GM12878 (cell line): ENCODE data around the gene MXI1. TPM values are rescaled to one million over a fixed set of nuclear protein-coding genes. Genes with fewer than 3 reads are reported as not detected.

ENCODE experiments used
- CEBPB ChIP-seq, 2 experiments: fragments of 150-350 bp in 1 of 2; IDR thresholded peaks; 2 replicates each; pipeline ENCODE4 v1.6.1; 2012 to 2014; ENCODE audit warnings: low read depth in 2 of 2, low read length in 2 of 2, borderline replicate concordance in 1 of 2, inconsistent platforms in 1 of 2
- CREB1 ChIP-seq: IDR thresholded peaks from 2 replicates; pipeline ENCODE4 v1.6.1; 2012; ENCODE audit warnings: low read depth, mild to moderate bottlenecking, inconsistent platforms
- EGR1 ChIP-seq, 2 experiments: IDR thresholded peaks; 1 replicate in 1 of 2; 2 replicates in 1 of 2; pipeline ENCODE4 v1.6.1; 2011 to 2012; ENCODE audit warnings: low read depth in 2 of 2, low read length in 2 of 2, borderline replicate concordance in 1 of 2, mild to moderate bottlenecking in 1 of 2, moderate library complexity in 1 of 2
- FOS ChIP-seq: IDR thresholded peaks from 3 replicates; pipeline ENCODE4 v1.6.1; 2011; ENCODE audit warnings: borderline replicate concordance; ENCODE audit not compliant: insufficient read length; ENCODE audit errors: extremely low read depth
- HCFC1 ChIP-seq: fragments of 150-350 bp; IDR thresholded peaks from 2 replicates; pipeline ENCODE4 v1.6.1; 2014; ENCODE audit warnings: low read length
- IKZF1 ChIP-seq: fragments of 450-650 bp; conservative IDR thresholded peaks from 2 replicates; pipeline ENCODE4 v1.6.1; 2017; ENCODE audit warnings: antibody characterized with exemption, mild to moderate bottlenecking
- JUND ChIP-seq: IDR thresholded peaks from 2 replicates; pipeline ENCODE4 v1.6.1; 2012; ENCODE audit warnings: low read depth, mild to moderate bottlenecking, low read length, improper control_type of control experiment, moderate library complexity
- MTA3 ChIP-seq: IDR thresholded peaks from 2 replicates; pipeline ENCODE4 v1.6.1; 2012; ENCODE audit warnings: low read length, inconsistent platforms, borderline replicate concordance
- MYC ChIP-seq: IDR thresholded peaks from 2 replicates; pipeline ENCODE4 v1.6.1; 2011; ENCODE audit warnings: mild to moderate bottlenecking, low read length, moderate library complexity, inconsistent platforms; ENCODE audit not compliant: insufficient read depth, insufficient replicate concordance, insufficient read length, severe bottlenecking
- NBN ChIP-seq: fragments of 450-650 bp; IDR thresholded peaks from 2 replicates; pipeline ENCODE4 v1.6.1; 2016
- SUPT20H ChIP-seq: IDR thresholded peaks from 2 replicates; pipeline ENCODE4 v1.6.1; 2011; ENCODE audit warnings: low read depth, mild to moderate bottlenecking, low read length, moderate library complexity, borderline replicate concordance; ENCODE audit not compliant: control insufficient read depth
- ZNF274 ChIP-seq: IDR thresholded peaks from one replicate; pipeline ENCODE4 v1.8.0; 2011; ENCODE audit not compliant: insufficient read length, insufficient read depth
- polyA plus RNA-seq, 11 experiments: library from polyadenylated mRNA; depleted of rRNA in 4 of 11; unstranded in 6 of 11; stranded (reverse) in 5 of 11; fragments of >200 nt; fragmentation: Nextera tagmentation in 4 of 11; fragmentation: Illumina TruSeq in 1 of 11; extraction: Ambion mirVana in 4 of 11; extraction: Trizol in 1 of 11; gene quantifications; 1 replicate in 1 of 11; 2 replicates in 10 of 11; pipeline versions ENCODE4 v1.2.1 to v1.2.3, GENCODE V29; 2011 to 2016; ENCODE audit warnings: inconsistent platforms in 2 of 11, missing spikeins in 2 of 11, low read depth in 1 of 11
- total RNA-seq, 4 experiments: library from RNA; depleted of rRNA in 3 of 4; stranded (reverse); fragments of >200 nt in 3 of 4; fragmentation: Illumina TruSeq in 1 of 4; extraction: Trizol in 1 of 4; gene quantifications; 2 replicates each; pipeline versions ENCODE4 v1.2.1 to v1.2.3, GENCODE V29; 2013 to 2021
- TF ChIP-seq, protein P1 (sequence below): fragments of 450-650 bp; IDR thresholded peaks from 2 replicates; pipeline ENCODE4 v1.6.1; 2017; ENCODE audit warnings: antibody characterized with exemption, mild to moderate bottlenecking, moderate library complexity
- TF ChIP-seq, protein P2 (sequence below): IDR thresholded peaks from 2 replicates; pipeline ENCODE4 v1.6.1; 2012; ENCODE audit warnings: mild to moderate bottlenecking, low read depth, low read length
- TF ChIP-seq, protein P3 (sequence below): fragments of 450-650 bp; IDR thresholded peaks from 2 replicates; pipeline ENCODE4 v1.6.1; 2016; ENCODE audit warnings: mild to moderate bottlenecking, moderate library complexity, borderline replicate concordance

The MXI1 gene
- total and polyA plus RNA-seq, 10 of the 15 experiments (the other 5 are each of a cell fraction or from before 2014, with no cell fraction given), result 0.23 to 8.0 (median 0.41) TPM

DNA sequence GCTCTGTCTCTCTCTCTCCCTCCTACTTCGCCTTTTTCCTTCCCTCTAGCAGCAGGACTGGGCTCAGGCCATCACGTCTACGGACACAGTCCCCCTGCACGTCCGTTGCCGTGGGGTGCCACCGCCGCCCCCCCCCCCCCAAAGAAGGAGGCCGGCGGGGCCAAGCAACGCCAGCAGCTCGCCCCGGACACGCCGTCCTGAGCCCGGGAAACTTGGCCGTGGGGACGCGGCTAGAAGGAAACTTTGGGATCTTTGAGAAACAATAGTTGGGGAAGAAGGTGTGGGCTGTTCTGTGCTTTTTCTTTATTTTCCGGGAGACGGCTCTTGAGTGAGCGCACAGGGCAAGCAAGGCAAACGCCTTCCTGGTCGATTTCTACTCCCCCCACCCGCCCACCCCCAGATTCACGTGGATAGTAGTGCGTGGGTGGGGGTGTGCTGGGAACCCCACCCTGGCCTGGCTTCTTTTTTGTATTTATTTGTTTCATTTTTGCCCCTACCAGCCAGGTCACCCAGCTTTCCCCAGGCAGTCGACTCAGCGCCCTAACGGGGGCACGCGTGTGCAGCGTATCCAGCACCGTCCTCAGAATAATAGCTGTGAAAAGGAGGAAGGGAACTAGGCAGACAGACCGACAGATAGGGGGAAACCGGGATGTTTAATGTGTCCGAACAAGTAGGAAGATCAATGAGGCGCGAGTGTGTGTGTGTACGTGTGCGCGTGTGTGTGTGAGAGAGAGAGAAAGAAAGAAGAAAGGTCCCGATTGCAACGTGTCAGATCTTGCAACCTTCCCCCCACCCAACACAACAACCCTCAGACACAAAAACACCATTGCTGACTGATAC, 1.4 kb downstream of the MXI1 start (continued):
- TF ChIP-seq, protein P1, sequence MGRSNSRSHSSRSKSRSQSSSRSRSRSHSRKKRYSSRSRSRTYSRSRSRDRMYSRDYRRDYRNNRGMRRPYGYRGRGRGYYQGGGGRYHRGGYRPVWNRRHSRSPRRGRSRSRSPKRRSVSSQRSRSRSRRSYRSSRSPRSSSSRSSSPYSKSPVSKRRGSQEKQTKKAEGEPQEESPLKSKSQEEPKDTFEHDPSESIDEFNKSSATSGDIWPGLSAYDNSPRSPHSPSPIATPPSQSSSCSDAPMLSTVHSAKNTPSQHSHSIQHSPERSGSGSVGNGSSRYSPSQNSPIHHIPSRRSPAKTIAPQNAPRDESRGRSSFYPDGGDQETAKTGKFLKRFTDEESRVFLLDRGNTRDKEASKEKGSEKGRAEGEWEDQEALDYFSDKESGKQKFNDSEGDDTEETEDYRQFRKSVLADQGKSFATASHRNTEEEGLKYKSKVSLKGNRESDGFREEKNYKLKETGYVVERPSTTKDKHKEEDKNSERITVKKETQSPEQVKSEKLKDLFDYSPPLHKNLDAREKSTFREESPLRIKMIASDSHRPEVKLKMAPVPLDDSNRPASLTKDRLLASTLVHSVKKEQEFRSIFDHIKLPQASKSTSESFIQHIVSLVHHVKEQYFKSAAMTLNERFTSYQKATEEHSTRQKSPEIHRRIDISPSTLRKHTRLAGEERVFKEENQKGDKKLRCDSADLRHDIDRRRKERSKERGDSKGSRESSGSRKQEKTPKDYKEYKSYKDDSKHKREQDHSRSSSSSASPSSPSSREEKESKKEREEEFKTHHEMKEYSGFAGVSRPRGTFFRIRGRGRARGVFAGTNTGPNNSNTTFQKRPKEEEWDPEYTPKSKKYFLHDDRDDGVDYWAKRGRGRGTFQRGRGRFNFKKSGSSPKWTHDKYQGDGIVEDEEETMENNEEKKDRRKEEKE, result no peak
- peak in 1 of 2 experiments; percentile 41; a peak in 1 of 3 replicates for TF ChIP-seq EGR1 (IDR thresholded peaks at IDR 0.05; ENCODE audit: borderline replicate concordance in 1 of 2, low read depth in 2 of 2, low read length in 2 of 2)
- TF ChIP-seq SUPT20H, result no peak
- no peak for TF ChIP-seq HCFC1
- TF ChIP-seq JUND, result no peak
- TF ChIP-seq IKZF1, result no peak
- TF ChIP-seq ZNF274, result no peak
- TF ChIP-seq, protein P2, sequence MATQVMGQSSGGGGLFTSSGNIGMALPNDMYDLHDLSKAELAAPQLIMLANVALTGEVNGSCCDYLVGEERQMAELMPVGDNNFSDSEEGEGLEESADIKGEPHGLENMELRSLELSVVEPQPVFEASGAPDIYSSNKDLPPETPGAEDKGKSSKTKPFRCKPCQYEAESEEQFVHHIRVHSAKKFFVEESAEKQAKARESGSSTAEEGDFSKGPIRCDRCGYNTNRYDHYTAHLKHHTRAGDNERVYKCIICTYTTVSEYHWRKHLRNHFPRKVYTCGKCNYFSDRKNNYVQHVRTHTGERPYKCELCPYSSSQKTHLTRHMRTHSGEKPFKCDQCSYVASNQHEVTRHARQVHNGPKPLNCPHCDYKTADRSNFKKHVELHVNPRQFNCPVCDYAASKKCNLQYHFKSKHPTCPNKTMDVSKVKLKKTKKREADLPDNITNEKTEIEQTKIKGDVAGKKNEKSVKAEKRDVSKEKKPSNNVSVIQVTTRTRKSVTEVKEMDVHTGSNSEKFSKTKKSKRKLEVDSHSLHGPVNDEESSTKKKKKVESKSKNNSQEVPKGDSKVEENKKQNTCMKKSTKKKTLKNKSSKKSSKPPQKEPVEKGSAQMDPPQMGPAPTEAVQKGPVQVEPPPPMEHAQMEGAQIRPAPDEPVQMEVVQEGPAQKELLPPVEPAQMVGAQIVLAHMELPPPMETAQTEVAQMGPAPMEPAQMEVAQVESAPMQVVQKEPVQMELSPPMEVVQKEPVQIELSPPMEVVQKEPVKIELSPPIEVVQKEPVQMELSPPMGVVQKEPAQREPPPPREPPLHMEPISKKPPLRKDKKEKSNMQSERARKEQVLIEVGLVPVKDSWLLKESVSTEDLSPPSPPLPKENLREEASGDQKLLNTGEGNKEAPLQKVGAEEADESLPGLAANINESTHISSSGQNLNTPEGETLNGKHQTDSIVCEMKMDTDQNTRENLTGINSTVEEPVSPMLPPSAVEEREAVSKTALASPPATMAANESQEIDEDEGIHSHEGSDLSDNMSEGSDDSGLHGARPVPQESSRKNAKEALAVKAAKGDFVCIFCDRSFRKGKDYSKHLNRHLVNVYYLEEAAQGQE, result no peak
- no peak for TF ChIP-seq CREB1
- TF ChIP-seq CEBPB (IDR thresholded peaks at IDR 0.05; ENCODE audit: borderline replicate concordance in 1 of 2, low read depth in 2 of 2, low read length in 2 of 2), result no peak
- TF ChIP-seq MYC, result no peak
- TF ChIP-seq, protein P3, sequence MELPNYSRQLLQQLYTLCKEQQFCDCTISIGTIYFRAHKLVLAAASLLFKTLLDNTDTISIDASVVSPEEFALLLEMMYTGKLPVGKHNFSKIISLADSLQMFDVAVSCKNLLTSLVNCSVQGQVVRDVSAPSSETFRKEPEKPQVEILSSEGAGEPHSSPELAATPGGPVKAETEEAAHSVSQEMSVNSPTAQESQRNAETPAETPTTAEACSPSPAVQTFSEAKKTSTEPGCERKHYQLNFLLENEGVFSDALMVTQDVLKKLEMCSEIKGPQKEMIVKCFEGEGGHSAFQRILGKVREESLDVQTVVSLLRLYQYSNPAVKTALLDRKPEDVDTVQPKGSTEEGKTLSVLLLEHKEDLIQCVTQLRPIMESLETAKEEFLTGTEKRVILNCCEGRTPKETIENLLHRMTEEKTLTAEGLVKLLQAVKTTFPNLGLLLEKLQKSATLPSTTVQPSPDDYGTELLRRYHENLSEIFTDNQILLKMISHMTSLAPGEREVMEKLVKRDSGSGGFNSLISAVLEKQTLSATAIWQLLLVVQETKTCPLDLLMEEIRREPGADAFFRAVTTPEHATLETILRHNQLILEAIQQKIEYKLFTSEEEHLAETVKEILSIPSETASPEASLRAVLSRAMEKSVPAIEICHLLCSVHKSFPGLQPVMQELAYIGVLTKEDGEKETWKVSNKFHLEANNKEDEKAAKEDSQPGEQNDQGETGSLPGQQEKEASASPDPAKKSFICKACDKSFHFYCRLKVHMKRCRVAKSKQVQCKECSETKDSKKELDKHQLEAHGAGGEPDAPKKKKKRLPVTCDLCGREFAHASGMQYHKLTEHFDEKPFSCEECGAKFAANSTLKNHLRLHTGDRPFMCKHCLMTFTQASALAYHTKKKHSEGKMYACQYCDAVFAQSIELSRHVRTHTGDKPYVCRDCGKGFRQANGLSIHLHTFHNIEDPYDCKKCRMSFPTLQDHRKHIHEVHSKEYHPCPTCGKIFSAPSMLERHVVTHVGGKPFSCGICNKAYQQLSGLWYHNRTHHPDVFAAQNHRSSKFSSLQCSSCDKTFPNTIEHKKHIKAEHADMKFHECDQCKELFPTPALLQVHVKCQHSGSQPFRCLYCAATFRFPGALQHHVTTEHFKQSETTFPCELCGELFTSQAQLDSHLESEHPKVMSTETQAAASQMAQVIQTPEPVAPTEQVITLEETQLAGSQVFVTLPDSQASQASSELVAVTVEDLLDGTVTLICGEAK, result peak; percentile 26; the same call in 1 of the 2 replicates
- 0 out of 2 replicates have a peak, but pooled peaks have one; percentile 1 for TF ChIP-seq NBN
- no peak for TF ChIP-seq MTA3
- TF ChIP-seq FOS, result no peak
